Endothelial cell of coronary artery (primary cell): Measurements from ENCODE around the gene NUTM2E. TPM values are rescaled to one million over a fixed set of nuclear protein-coding genes. Genes with fewer than 3 reads are reported as not detected.

ENCODE experiments used
- total RNA-seq: library from RNA; depleted of rRNA; stranded (reverse); fragments of >200 nt; gene quantifications from 2 replicates; pipeline ENCODE4 v1.2.3, GENCODE V29; 2014

Gene NUTM2E, protein sequence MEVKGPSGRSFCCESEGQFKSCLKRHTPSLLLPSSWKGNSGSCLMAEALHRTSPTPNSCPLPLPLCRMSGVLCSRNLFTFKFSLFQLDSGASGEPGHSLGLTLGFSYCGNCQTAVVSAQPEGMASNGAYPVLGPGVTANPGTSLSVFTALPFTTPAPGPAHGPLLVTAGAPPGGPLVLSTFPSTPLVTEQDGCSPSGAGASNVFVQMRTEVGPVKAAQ (N-terminal part only)
- total RNA-seq, result 0.09 TPM in 1 of 2 replicates, not detected in the other

DNA sequence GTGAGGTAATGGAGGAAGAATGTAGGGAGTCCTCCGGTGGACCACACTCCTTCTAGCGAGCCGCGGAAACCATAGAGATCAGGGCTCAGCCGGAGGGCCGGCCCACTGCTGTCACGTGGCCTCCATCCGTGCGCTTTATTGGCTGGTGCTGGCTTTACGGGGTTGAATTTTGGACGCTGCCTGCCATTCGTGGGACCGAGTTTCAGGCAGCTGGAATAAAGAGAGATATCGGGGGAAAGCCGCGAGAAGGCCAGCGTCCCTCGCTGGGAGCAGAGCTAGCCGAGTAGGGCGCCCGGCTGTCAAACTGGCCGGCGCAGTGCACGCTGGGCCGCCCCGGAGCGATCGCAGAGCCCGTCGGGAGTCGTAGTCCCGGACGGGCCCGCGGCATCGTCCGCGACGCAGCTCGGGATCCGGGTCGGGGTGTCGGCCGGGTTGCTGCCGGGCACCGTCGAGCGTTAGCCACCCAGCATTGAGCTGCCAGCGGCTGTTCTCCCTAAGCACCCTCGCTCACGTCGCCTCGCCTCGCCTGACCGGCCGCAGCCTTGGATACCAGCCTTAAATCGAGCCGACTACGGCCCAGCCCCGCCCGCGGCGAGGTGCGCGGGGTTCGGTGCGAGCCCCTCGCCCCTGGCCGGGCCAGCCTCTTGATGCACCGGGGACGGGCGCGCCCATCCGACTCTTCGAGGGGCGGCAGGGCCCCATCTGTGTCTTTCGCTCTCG lies at the start of gene NUTM2E:
Gene NUTM2E (plus strand): TSS at position 244 of the 720 bp plus-strand sequence. CDS start 15,002 bp downstream, outside the sequence.

Other genes with a start within 250 kb of the NUTM2E start
- not detected in 2 replicates for gene SFTPA1, start 215.8 kb upstream of the NUTM2E start, total RNA-seq
- 0.09 TPM in 2 replicates for gene NUTM2B, start 123.5 kb upstream of the NUTM2E start, total RNA-seq
- gene SFTPD, start 122.4 kb downstream of the NUTM2E start, total RNA-seq, result not detected in 2 replicates